GM12875 (cell line): ENCODE data around the gene ATP2C2.
"Not testable (repeated sequence)": the region's sequence is repeated elsewhere in the genome, so short reads cannot be mapped to it uniquely, and the experiment has no call there.

Experiments
- H3K4me3 ChIP-seq: one replicate; pipeline ENCODE4 v1.5.1; 2011; ENCODE audit warnings: low read depth, low read length, control low read depth
- CTCF ChIP-seq: IDR thresholded peaks from 2 replicates; pipeline ENCODE4 v1.5.1; 2011; ENCODE audit warnings: low read depth, mild to moderate bottlenecking, control low read depth, inconsistent platforms, low read length, moderate library complexity, borderline replicate concordance; ENCODE audit not compliant: insufficient read depth

Gene ATP2C2

GRCh38 chr16:84383106-84383505 is 14.8 kb downstream of the ATP2C2 start:
- H3K4me3 ChIP-seq, result no peak overlapping the region
- no peak for TF ChIP-seq CTCF

GRCh38 chr16:84386047-84386446 is 17.7 kb downstream of the ATP2C2 start:
- H3K4me3 ChIP-seq, result no peak overlapping the region
- no peak for TF ChIP-seq CTCF

- TF ChIP-seq CTCF, result no peak
- H3K4me3 ChIP-seq, result no peak overlapping the region
These were observed 18.7 kb downstream of the ATP2C2 start for GRCh38 chr16:84387021-84387420.

- no peak overlapping the region for H3K4me3 ChIP-seq
- TF ChIP-seq CTCF, result no peak
These were observed 21.9 kb downstream of the ATP2C2 start for GRCh38 chr16:84390131-84390785.

DNA sequence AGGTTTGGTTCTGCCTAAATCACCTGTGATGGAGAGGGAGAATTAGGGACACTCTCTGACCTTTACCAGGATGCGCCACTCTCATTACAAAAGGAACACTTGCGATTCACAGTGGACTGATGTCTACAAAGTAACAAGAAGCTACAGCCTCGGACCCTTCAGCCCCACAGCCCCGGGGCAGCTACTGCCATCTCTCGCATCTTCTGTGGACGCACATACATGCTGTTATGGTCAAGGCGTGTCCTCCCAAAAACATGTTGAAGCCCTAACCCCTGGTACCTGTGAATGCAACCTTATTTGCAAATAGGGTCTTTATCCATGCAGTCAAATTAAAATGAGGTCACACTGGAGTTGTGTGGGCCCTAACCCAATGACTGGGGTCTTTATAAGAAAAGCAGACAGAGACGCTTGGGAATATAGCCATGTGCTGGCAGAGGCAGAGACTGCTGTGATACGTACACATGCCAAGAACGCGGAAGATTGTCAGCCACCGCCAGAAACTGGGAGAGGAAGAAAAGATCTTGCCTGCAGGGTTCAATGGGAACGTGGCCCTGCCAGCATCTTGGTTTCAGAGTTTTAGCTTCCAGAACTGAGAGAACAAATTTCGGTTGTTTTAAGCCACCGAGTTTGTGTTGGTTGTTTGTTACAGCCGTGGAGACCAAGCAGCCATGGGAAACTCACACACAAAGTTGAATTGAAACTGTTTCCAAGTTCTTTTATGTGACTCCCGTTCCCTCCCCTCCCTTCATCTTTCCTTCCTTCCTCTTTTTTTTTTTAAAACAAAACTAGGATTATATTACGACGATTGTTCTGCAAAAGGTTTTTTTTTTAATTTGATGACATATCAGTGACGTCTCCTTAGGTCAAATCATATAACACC is 23.1 kb downstream of the ATP2C2 start:
- TF ChIP-seq CTCF, result no peak
- no peak overlapping the region for H3K4me3 ChIP-seq

DNA sequence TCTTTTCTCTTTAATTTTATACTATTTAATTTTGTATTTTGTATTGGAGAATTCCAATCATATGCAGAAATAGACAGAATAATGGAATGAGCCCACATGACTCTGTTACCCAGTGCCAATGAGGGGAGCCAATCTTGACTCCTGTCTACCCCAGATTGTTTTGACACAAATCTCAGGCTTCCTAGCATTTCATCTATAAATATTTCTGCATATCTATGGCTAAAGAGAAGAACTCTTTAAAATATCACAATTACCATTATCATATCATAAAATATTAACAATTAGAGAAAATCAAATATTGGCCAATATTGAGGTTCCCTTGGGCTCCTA is 23.7 kb downstream of the ATP2C2 start:
- H3K4me3 ChIP-seq, result no peak overlapping the region
- no peak for TF ChIP-seq CTCF

DNA sequence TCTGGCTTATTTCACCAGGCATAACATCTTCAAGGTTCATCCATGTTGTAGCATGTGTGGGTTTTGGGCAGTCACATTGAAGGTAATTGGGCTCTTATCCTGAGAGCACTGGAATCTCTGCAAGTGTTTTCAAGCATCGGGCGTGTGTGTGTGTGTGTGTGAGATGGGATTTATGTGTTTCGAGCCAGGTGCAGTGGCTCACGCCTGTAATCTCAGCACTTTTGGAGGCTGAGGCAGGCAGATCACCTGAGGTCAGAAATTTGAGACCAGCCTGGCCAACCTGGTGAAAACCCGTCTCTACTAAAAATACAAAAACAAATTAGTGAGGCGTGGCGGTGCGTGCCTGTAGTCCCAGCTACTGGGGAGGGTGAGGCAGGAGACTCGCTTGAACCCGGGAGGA is 27.7 kb downstream of the ATP2C2 start:
- not testable (repeated sequence) for H3K4me3 ChIP-seq
